ENCODE measurements around the gene GPR39. TPM values are rescaled to one million over a fixed set of nuclear protein-coding genes. Genes with fewer than 3 reads are reported as not detected.

GPR39 gene
- total RNA-seq, 2 experiments from 2014 or later = 0.13 TPM; not detected in 1

GRCh38 chr2:132384491-132385151, 32.0 kb upstream of the GPR39 start:
- ChIA-PET POLR2A (interaction anchor here (0.5 to 1.2 kb wide), 3 partner anchors 10 to 100 kb away, joined by 3 to 4 read pairs (median 3); no protein-coding TSS in a partner anchor), CTCF (ENCODE audit: unreplicated experiment) (no interaction called here)
- no peaks in the 10 kb centered on the region for H4K20me1 ChIP-seq (ENCODE audit: insufficient read depth, low read length)
- H3K79me2 ChIP-seq (ENCODE audit: insufficient read depth, low read depth, low read length) = no peaks in the 10 kb centered on the region
- H3K4me2 ChIP-seq (ENCODE audit: low read length) = peak overlapping the region; percentile 41
- H3K4me3 ChIP-seq (ENCODE audit: low read depth, low read length, poor library complexity, severe bottlenecking) = no peak overlapping the region
- H2AFZ ChIP-seq (ENCODE audit: low read length) = peak overlapping the region; percentile 74
- no TSS peak for BruUV-seq (replicated peaks)
- DNase-seq (ENCODE audit: low spot score) = peak; percentile 63
- no peaks in the 10 kb centered on the region for H3K9me2 ChIP-seq (ENCODE audit: insufficient read depth, low read length)
- H3K27ac ChIP-seq (ENCODE audit: low read depth, low read length, poor library complexity, severe bottlenecking) = no peak overlapping the region
- peaks cover 16% of the 10 kb centered on the region for H3K4me1 ChIP-seq (ENCODE audit: insufficient read depth, low read length, poor library complexity, severe bottlenecking)
- no peaks in the 10 kb centered on the region for H3K9me3 ChIP-seq (ENCODE audit: low read length)
- intact Hi-C loops (cut with micrococcal nuclease; ENCODE audit: unreplicated experiment) = no loop called here
- TF ChIP-seq EZH2phosphoT487 (IDR thresholded peaks at IDR 0.05; ENCODE audit: borderline replicate concordance, low read depth, low read length) (no peak), CTCF (conservative IDR thresholded peaks at IDR 0.05; ENCODE audit: low read length) (no peak)
- H3K36me3 ChIP-seq (ENCODE audit: insufficient read depth, low read length) = no peaks in the 10 kb centered on the region

GRCh38 chr2:132387126-132387525, 29.5 kb upstream of the GPR39 start:
- Histone ChIP-seq H3K4me3 (ENCODE audit: low read depth, low read length, poor library complexity, severe bottlenecking) (no peak overlapping the region), H3K79me2 (ENCODE audit: insufficient read depth, low read depth, low read length) (no peaks in the 10 kb centered on the region), H3K4me1 (ENCODE audit: insufficient read depth, low read length, poor library complexity, severe bottlenecking) (peaks cover 16% of the 10 kb centered on the region), H3K9me3 (ENCODE audit: low read length) (no peaks in the 10 kb centered on the region), H4K20me1 (ENCODE audit: insufficient read depth, low read length) (no peaks in the 10 kb centered on the region), H3K36me3 (ENCODE audit: insufficient read depth, low read length) (no peaks in the 10 kb centered on the region), H3K27ac (ENCODE audit: low read depth, low read length, poor library complexity, severe bottlenecking) (no peak overlapping the region), H3K4me2 (ENCODE audit: low read length) (no peak overlapping the region), H2AFZ (ENCODE audit: low read length) (no peak overlapping the region), H3K9me2 (ENCODE audit: insufficient read depth, low read length) (no peaks in the 10 kb centered on the region)
- TF ChIP-seq CTCF (conservative IDR thresholded peaks at IDR 0.05; ENCODE audit: low read length) (no peak), EZH2phosphoT487 (IDR thresholded peaks at IDR 0.05; ENCODE audit: borderline replicate concordance, low read depth, low read length) (no peak)
- intact Hi-C loops (cut with micrococcal nuclease; ENCODE audit: unreplicated experiment) = no loop called here
- CTCF ChIA-PET (ENCODE audit: unreplicated experiment) = no interaction called here
- no TSS peak for BruUV-seq (replicated peaks)
- DNase-seq (ENCODE audit: low spot score) = no peak
- POLR2A ChIA-PET = no interaction called here

DNA sequence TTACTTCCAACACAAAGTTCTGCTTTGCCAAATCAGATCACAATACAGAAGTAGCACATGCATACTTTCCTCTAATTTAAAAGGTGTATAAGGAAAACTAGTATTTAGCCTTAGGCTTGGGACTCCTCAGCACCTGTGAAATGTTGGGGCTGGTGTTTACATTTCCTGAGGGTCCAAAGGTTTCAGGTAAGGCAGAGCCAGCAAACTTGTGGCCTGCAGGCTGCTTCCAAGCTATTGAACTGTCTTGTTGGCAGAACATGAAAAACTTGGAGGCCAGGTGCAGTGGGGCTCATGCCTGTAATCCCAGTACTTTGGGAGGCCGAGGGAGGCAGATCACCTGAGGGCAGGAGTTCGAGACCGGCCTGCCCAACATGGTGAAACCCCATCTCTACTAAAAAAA, 26.5 kb upstream of the GPR39 start:
- DNase-seq (ENCODE audit: low spot score) = no peak
- no TSS peak for BruUV-seq (replicated peaks)
- Histone ChIP-seq H3K79me2 (ENCODE audit: insufficient read depth, low read depth, low read length) (no peaks in the 10 kb centered on the region), H3K36me3 (ENCODE audit: insufficient read depth, low read length) (no peaks in the 10 kb centered on the region), H4K20me1 (ENCODE audit: insufficient read depth, low read length) (no peaks in the 10 kb centered on the region), H3K9me3 (ENCODE audit: low read length) (no peaks in the 10 kb centered on the region), H3K4me3 (ENCODE audit: low read depth, low read length, poor library complexity, severe bottlenecking) (no peak overlapping the region), H3K4me1 (ENCODE audit: insufficient read depth, low read length, poor library complexity, severe bottlenecking) (peaks cover 1% of the 10 kb centered on the region), H3K9me2 (ENCODE audit: insufficient read depth, low read length) (no peaks in the 10 kb centered on the region), H3K27ac (ENCODE audit: low read depth, low read length, poor library complexity, severe bottlenecking) (no peak overlapping the region), H3K4me2 (ENCODE audit: low read length) (no peak overlapping the region), H2AFZ (ENCODE audit: low read length) (no peak overlapping the region)
- ChIA-PET POLR2A (interaction anchor here (0.6 kb wide), 1 partner anchor 37 kb away, joined by 4 read pairs; no protein-coding TSS in a partner anchor), CTCF (ENCODE audit: unreplicated experiment) (no interaction called here)
- intact Hi-C loops (cut with micrococcal nuclease; ENCODE audit: unreplicated experiment) = no loop called here
- TF ChIP-seq CTCF (conservative IDR thresholded peaks at IDR 0.05; ENCODE audit: low read length) (no peak), EZH2phosphoT487 (IDR thresholded peaks at IDR 0.05; ENCODE audit: borderline replicate concordance, low read depth, low read length) (no peak)
